Vagina (tissue), 2 donors: Measurements from ENCODE around the gene CSNK1A1. TPM values are rescaled to one million over a fixed set of nuclear protein-coding genes. Genes with fewer than 3 reads are reported as not detected.
"Not testable (repeated sequence)": the region's sequence is repeated elsewhere in the genome, so short reads cannot be mapped to it uniquely, and the experiment has no call there.

Experiments
- DNase-seq, 2 donors: peaks; one replicate each; pipeline ENCODE4 v3.0.0-alpha.2; 2017; ENCODE audit errors: extremely low spot score in 2 of 2
- H3K27ac ChIP-seq: fragments of 200-600 bp; sonication (generic); one replicate; pipeline ENCODE4 v1.5.1; 2019
- H3K27me3 ChIP-seq: fragments of 200-600 bp; sonication (generic); one replicate; pipeline ENCODE4 v1.5.1; 2019
- H3K36me3 ChIP-seq, 2 donors: fragments of 200-600 bp; sonication (generic); one replicate each; pipeline ENCODE4 v1.5.1; 2017 to 2019
- H3K4me1 ChIP-seq: fragments of 200-600 bp; sonication (generic); one replicate; pipeline ENCODE4 v1.5.1; 2019
- H3K4me3 ChIP-seq, 2 donors: fragments of 200-600 bp; sonication (generic); 1 replicate in 1 of 2; 2 replicates in 1 of 2; pipeline ENCODE4 v1.5.1; 2016 to 2019
- H3K9me3 ChIP-seq: fragments of 200-600 bp; sonication (generic); one replicate; pipeline ENCODE4 v1.5.1; 2019
- POLR2A ChIP-seq, 2 donors: fragments of 450-650 bp; IDR thresholded peaks; one replicate each; pipeline ENCODE4 v1.6.1; 2017; ENCODE audit warnings: antibody characterized with exemption in 2 of 2, mild to moderate bottlenecking in 2 of 2, moderate library complexity in 2 of 2
- POLR2AphosphoS5 ChIP-seq, 2 donors: sonication (generic); formaldehyde crosslinking; IDR thresholded peaks; one replicate each; pipeline ENCODE4 v1.9.0; 2017; ENCODE audit warnings: antibody characterized with exemption in 2 of 2, mild to moderate bottlenecking in 2 of 2, low read depth in 1 of 2; ENCODE audit not compliant: insufficient read depth in 1 of 2
- intact Hi-C: fragments of 100-400 bp; cut with DNase I; formaldehyde crosslinking; loops from one replicate; pipeline ENCODE4 v1.15.1; 2023
- total RNA-seq: library from RNA; depleted of rRNA; stranded (reverse); fragments of >200 nt; gene quantifications from one replicate; pipeline ENCODE4 v1.2.3, GENCODE V29; 2016
- TF ChIP-seq, protein P1 (sequence below), 3 experiments: fragments of 450-650 bp in 2 of 3; fragments of 200-600 bp in 1 of 3; sonication (generic) in 1 of 3; IDR thresholded peaks; one replicate each; pipeline ENCODE4 v1.5.1; 2017 to 2019; ENCODE audit warnings: antibody characterized with exemption in 3 of 3, mild to moderate bottlenecking in 2 of 3, moderate library complexity in 2 of 3

The CSNK1A1 gene
- total RNA-seq, 1 donor from 2014 or later: 223 TPM

DNA sequence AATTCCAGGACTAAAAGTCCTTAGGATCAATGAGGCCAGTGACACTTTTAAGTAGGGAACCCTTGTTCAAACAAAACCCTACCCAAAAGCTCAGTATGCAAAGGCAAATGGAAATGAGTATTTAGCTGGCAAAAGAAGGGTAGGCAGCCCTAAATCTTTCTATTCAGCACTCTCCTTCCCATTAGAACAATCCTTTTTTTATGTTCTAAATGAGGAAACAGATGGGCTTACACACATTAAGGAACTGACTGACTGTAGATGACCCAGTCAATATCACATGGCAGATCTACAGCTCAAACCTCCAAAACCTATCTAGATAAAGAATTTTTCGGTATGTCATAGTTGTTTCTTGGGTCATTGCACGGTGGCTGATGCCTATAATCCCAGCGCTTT lies 7.2 kb downstream of the CSNK1A1 start:
- H3K36me3 ChIP-seq: peaks cover 0 to 31% of the 10 kb centered on the region in 2 donors
- no peak overlapping the region for H3K27ac ChIP-seq
- no peak for DNase-seq
- no peaks in the 10 kb centered on the region for H3K27me3 ChIP-seq
- TF ChIP-seq POLR2AphosphoS5 (IDR thresholded peaks at IDR 0.05; ENCODE audit: insufficient read depth in 1 of 2, low read depth in 1 of 2) (no peak), POLR2A (IDR thresholded peaks at IDR 0.05) (no peak)
- TF ChIP-seq, protein P1, sequence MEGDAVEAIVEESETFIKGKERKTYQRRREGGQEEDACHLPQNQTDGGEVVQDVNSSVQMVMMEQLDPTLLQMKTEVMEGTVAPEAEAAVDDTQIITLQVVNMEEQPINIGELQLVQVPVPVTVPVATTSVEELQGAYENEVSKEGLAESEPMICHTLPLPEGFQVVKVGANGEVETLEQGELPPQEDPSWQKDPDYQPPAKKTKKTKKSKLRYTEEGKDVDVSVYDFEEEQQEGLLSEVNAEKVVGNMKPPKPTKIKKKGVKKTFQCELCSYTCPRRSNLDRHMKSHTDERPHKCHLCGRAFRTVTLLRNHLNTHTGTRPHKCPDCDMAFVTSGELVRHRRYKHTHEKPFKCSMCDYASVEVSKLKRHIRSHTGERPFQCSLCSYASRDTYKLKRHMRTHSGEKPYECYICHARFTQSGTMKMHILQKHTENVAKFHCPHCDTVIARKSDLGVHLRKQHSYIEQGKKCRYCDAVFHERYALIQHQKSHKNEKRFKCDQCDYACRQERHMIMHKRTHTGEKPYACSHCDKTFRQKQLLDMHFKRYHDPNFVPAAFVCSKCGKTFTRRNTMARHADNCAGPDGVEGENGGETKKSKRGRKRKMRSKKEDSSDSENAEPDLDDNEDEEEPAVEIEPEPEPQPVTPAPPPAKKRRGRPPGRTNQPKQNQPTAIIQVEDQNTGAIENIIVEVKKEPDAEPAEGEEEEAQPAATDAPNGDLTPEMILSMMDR (IDR thresholded peaks at IDR 0.05): no peak
- H3K4me1 ChIP-seq: peaks cover 97% of the 10 kb centered on the region
- intact Hi-C loops: no loop called here
- no peaks in the 10 kb centered on the region for H3K9me3 ChIP-seq
- no peak overlapping the region for H3K4me3 ChIP-seq

DNA sequence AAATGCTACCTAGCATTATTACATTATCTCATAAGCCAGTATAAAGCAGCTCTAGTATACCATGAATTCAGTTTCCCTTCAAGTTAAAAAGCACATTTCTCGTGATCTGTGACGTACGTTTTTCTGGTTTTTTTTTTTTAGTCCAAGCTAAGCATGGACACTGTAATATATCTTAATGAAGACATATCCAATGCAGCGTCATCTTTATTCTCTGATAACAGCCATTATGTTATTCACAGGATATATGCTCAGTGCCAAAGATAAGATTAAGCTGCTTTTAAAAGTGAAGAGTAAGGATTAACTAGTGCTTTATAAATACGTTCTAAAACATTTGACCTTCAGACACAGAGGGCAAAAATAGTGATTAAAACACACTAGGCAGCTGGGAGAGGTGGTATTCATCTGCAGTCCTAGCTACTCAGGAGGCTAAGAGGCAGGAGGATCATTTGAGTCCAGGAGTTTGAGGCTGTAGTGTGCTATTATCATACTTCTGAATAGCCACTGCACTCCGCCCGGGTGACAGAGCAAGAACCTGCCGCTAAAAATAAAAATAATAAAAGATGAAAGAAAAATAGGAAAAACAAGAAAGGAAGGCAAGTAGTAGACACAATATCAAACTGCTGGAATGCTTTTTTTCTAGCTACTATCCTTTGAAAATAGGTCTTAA lies 7.7 kb downstream of the CSNK1A1 start:
- TF ChIP-seq POLR2AphosphoS5 (IDR thresholded peaks at IDR 0.05; ENCODE audit: insufficient read depth in 1 of 2, low read depth in 1 of 2) (no peak), POLR2A (IDR thresholded peaks at IDR 0.05) (no peak)
- TF ChIP-seq, protein P1 (IDR thresholded peaks at IDR 0.05): no peak
- Histone ChIP-seq H3K36me3 (peaks cover 0 to 25% of the 10 kb centered on the region in 2 donors), H3K27ac (no peak overlapping the region), H3K9me3 (no peaks in the 10 kb centered on the region), H3K27me3 (no peaks in the 10 kb centered on the region), H3K4me3 (no peak overlapping the region), H3K4me1 (peaks cover 96% of the 10 kb centered on the region)
- no peak for DNase-seq
- intact Hi-C loops: no loop called here

- peaks cover 0 to 22% of the 10 kb centered on the region in 2 donors for H3K36me3 ChIP-seq
- DNase-seq: no peak
- no peak overlapping the region for H3K4me3 ChIP-seq
- no peaks in the 10 kb centered on the region for H3K9me3 ChIP-seq
- H3K27ac ChIP-seq: no peak overlapping the region
- H3K27me3 ChIP-seq: no peaks in the 10 kb centered on the region
- intact Hi-C loops: no loop called here
- peaks cover 96% of the 10 kb centered on the region for H3K4me1 ChIP-seq
- TF ChIP-seq POLR2AphosphoS5 (IDR thresholded peaks at IDR 0.05; ENCODE audit: insufficient read depth in 1 of 2, low read depth in 1 of 2) (no peak), POLR2A (IDR thresholded peaks at IDR 0.05) (no peak)
- TF ChIP-seq, protein P1 (IDR thresholded peaks at IDR 0.05): no peak
Measured at GRCh38 chr5:149541893-149542292, 9.3 kb downstream of the CSNK1A1 start.

- intact Hi-C loops: no loop called here
- H3K27me3 ChIP-seq: no peaks in the 10 kb centered on the region
- TF ChIP-seq, protein P1 (IDR thresholded peaks at IDR 0.05): no peak
- TF ChIP-seq POLR2AphosphoS5 (IDR thresholded peaks at IDR 0.05; ENCODE audit: insufficient read depth in 1 of 2, low read depth in 1 of 2) (no peak), POLR2A (IDR thresholded peaks at IDR 0.05) (no peak)
- H3K9me3 ChIP-seq: no peaks in the 10 kb centered on the region
- no peak for DNase-seq
- no peak overlapping the region for H3K4me3 ChIP-seq
- H3K27ac ChIP-seq: no peak overlapping the region
- H3K4me1 ChIP-seq: peaks cover 96% of the 10 kb centered on the region
- H3K36me3 ChIP-seq: peaks cover 0 to 8% of the 10 kb centered on the region in 2 donors
Measured at GRCh38 chr5:149540089-149540488, 11.2 kb downstream of the CSNK1A1 start.

DNA sequence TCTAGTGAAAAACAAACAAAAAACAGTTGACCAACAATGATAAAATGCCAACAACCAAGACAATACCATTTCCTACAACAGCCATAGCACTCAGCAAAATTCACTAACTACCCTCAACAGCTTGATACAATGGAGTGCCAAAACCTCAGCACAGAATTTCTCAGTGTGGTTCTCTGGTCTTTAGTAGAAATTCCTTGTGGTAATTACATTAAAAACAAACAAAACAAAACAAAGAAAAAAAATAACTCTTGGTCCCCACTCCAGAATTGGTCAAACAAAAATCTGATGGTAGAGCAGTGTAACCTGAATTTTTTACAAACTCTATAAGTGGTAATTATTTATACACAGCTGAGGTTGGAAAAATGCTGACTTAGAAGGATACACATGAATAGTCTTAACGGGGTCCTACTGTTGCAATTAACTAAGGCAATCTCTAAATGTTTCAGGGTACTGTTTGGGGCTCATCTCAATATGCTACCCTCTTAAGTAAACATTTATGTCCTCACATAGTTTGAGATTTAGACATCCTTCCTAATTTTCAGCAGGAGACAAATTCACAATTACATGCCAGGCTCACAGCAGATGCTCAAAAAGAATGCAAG lies 13.8 kb downstream of the CSNK1A1 start:
- Histone ChIP-seq H3K4me3 (no peak overlapping the region), H3K9me3 (no peaks in the 10 kb centered on the region), H3K27me3 (no peaks in the 10 kb centered on the region), H3K4me1 (peaks cover 91% of the 10 kb centered on the region), H3K27ac (no peak overlapping the region), H3K36me3 (peaks cover 0 to 4% of the 10 kb centered on the region in 2 donors)
- DNase-seq: no peak
- TF ChIP-seq POLR2AphosphoS5 (IDR thresholded peaks at IDR 0.05; ENCODE audit: insufficient read depth in 1 of 2, low read depth in 1 of 2) (no peak), POLR2A (IDR thresholded peaks at IDR 0.05) (no peak)
- TF ChIP-seq, protein P1 (IDR thresholded peaks at IDR 0.05): no peak
- intact Hi-C loops: no loop called here

GRCh38 chr5:149535787-149536186 lies 15.5 kb downstream of the CSNK1A1 start:
- H3K4me3 ChIP-seq, intact Hi-C loops, H3K27ac ChIP-seq, DNase-seq, H3K27me3 ChIP-seq, H3K36me3 ChIP-seq, H3K9me3 ChIP-seq: not testable (repeated sequence)
- peaks cover 90% of the 10 kb centered on the region for H3K4me1 ChIP-seq
